Activated T-helper 1 cell treated with Interleukin-2 at 50 U/mL for 16 hours (primary cell): Measurements from ENCODE around the gene PSMC5.
"Not testable (repeated sequence)": the region's sequence is repeated elsewhere in the genome, so short reads cannot be mapped to it uniquely, and the experiment has no call there.

ENCODE experiments used
- DNase-seq: peaks from one replicate; pipeline ENCODE4 v3.0.0-alpha.2; 2020; ENCODE audit warnings: low read depth

Gene PSMC5

GRCh38 chr17:63827002-63827800, at the start of gene PSMC5, which contains the start of gene FTSJ3:
Gene PSMC5, plus strand, starts transcription at chr17:63827431. Its CDS starts 60 bp downstream, at chr17:63827491.
Gene FTSJ3, minus strand, starts transcription at chr17:63827663. Its CDS starts 761 bp downstream, at chr17:63826902.
- DNase-seq = peak; percentile 92

- no peak for DNase-seq
Observed at GRCh38 chr17:63780507-63780906, 46.7 kb upstream of the PSMC5 start.

- no peak for DNase-seq
Observed at GRCh38 chr17:63780928-63781327, 46.3 kb upstream of the PSMC5 start.

- DNase-seq = no peak
Observed at GRCh38 chr17:63783522-63783921, 43.7 kb upstream of the PSMC5 start.

- no peak for DNase-seq
Observed at GRCh38 chr17:63785556-63785955, 41.7 kb upstream of the PSMC5 start.

- no peak for DNase-seq
Observed at GRCh38 chr17:63786117-63786516, 41.1 kb upstream of the PSMC5 start.

- DNase-seq = no peak
Observed at GRCh38 chr17:63786971-63787711, 40.1 kb upstream of the PSMC5 start.

- DNase-seq = no peak
Observed at GRCh38 chr17:63790057-63790456, 37.2 kb upstream of the PSMC5 start.

- DNase-seq = no peak
Observed at GRCh38 chr17:63792055-63792729, 35.0 kb upstream of the PSMC5 start.

- DNase-seq = not testable (repeated sequence)
Observed at GRCh38 chr17:63796375-63796774, 30.9 kb upstream of the PSMC5 start.

GRCh38 chr17:63798572-63799106, 28.6 kb upstream of the PSMC5 start:
- no peak for DNase-seq

- no peak for DNase-seq
Observed at GRCh38 chr17:63800783-63801182, 26.4 kb upstream of the PSMC5 start.

- DNase-seq = no peak
Observed at GRCh38 chr17:63804328-63804727, 22.9 kb upstream of the PSMC5 start.

- DNase-seq = no peak
Observed at GRCh38 chr17:63805591-63805990, 21.6 kb upstream of the PSMC5 start.

GRCh38 chr17:63809970-63810369, 17.3 kb upstream of the PSMC5 start:
- DNase-seq = no peak

- no peak for DNase-seq
Observed at GRCh38 chr17:63816123-63816522, 11.1 kb upstream of the PSMC5 start.

- DNase-seq = no peak
Observed at GRCh38 chr17:63816669-63817068, 10.6 kb upstream of the PSMC5 start.

- no peak for DNase-seq
Observed at GRCh38 chr17:63817736-63818385, 9.4 kb upstream of the PSMC5 start.

GRCh38 chr17:63819131-63819530, 8.1 kb upstream of the PSMC5 start:
- no peak for DNase-seq

GRCh38 chr17:63819585-63820537, 7.4 kb upstream of the PSMC5 start:
- no peak for DNase-seq
